Urinary bladder (tissue), 4 donors: ENCODE results near the gene ATP8A2. TPM values are rescaled to one million over a fixed set of nuclear protein-coding genes. Genes with fewer than 3 reads are reported as not detected.

Experiments
- DNase-seq: peaks from one replicate; pipeline ENCODE4 v3.0.0-alpha.2; 2015; ENCODE audit errors: extremely low spot score
- H3K27ac ChIP-seq: one replicate; pipeline ENCODE4 v1.5.1; 2013; ENCODE audit warnings: low read depth, mild to moderate bottlenecking, moderate library complexity
- H3K36me3 ChIP-seq: one replicate; pipeline ENCODE4 v1.6.1; 2013; ENCODE audit warnings: mild to moderate bottlenecking, moderate library complexity; ENCODE audit not compliant: insufficient read depth
- H3K4me1 ChIP-seq: one replicate; pipeline ENCODE4 v1.6.1; 2013; ENCODE audit warnings: mild to moderate bottlenecking, moderate library complexity; ENCODE audit not compliant: insufficient read depth
- H3K4me3 ChIP-seq: one replicate; pipeline ENCODE4 v1.5.1; 2013; ENCODE audit warnings: low read depth, low read length
- WGBS: extraction: QIAGEN DNeasy Blood & Tissue Kit; methylation state at CpG from one replicate; pipeline ENCODE4 v1.1.7; 2013; 5-methylcytosine and 5-hydroxymethylcytosine counted together
- polyA plus RNA-seq: library from polyadenylated mRNA; stranded (reverse); fragments of 200-250 nt; gene quantifications from one replicate; pipeline ENCODE4 v1.2.3, GENCODE V29; 2013
- total RNA-seq: library from RNA; depleted of rRNA; stranded (reverse); fragments of >200 nt; gene quantifications from one replicate; pipeline ENCODE4 v1.2.3, GENCODE V29; 2014
- donor health status: healthy with polysubstance abuse.
- donor health status: healthy.

The ATP8A2 gene
- total and polyA plus RNA-seq, 2 donors, result 1.4 to 1.5 TPM

DNA sequence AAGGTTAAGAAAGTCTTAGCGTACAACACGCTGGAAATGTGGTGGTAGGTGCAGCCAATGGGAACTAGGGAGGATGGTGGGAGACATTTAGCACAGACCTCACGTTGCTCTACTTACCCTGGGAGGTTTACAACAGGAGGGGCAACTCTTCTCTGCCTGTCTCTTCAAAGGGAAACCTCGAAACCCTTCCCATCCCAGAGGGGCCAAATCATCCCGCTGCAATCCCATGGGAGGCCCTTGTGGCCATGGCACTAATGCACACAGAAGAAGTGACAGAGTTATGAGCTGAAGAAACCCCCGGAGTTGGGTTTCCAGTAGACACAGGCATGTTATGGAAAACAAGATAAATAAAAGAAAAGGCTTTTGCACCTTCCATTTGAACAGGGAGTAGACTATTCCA is 644.4 kb downstream of the ATP8A2 start:
- Histone ChIP-seq H3K4me3 (no peak overlapping the region), H3K4me1 (peaks cover 2% of the 10 kb centered on the region), H3K27ac (no peak overlapping the region), H3K36me3 (no peaks in the 10 kb centered on the region)
- 90% methylated on average over 6 of the region's 6 CpGs for WGBS
- DNase-seq, result no peak

DNA sequence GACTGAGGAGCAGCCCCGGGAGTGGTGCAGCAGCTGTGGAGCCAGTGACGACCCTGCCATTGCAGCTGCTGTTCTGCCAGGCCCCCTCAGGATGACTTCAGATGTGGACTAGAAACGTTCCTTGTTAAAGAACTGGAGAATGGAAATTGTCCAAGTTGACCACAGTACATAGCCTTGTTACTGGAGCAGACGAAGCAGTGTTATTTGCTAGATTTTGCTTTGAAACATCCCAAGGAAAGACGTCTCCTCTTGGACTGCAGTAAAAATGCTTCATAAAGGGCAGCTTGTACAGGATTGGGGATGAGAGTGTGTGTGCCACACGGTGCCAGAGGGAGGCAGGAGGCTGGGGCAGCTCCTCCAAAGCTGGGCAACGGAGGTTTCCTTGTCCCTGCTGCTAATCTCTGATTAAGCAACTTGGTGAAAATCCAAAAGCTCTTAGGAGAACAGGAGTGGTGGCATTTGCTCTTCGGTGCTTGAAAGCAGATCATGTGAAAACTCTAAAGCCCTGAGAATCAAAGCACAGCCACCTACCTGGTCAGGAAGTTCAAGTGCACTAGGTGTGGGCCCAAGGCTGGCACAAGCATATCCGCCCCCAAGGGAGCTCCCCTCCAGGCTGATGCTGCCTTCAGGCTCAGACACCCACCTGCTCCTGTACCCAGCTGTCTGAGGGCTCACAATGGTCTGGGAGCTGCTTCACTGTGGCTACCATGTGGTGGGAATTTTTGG is 645.6 kb downstream of the ATP8A2 start:
- no peak overlapping the region for H3K4me3 ChIP-seq
- no peak overlapping the region for H3K27ac ChIP-seq
- DNase-seq, result no peak
- 54% methylated on average over 9 of the region's 9 CpGs for WGBS
- peaks cover 2% of the 10 kb centered on the region for H3K4me1 ChIP-seq
- H3K36me3 ChIP-seq, result no peaks in the 10 kb centered on the region

DNA sequence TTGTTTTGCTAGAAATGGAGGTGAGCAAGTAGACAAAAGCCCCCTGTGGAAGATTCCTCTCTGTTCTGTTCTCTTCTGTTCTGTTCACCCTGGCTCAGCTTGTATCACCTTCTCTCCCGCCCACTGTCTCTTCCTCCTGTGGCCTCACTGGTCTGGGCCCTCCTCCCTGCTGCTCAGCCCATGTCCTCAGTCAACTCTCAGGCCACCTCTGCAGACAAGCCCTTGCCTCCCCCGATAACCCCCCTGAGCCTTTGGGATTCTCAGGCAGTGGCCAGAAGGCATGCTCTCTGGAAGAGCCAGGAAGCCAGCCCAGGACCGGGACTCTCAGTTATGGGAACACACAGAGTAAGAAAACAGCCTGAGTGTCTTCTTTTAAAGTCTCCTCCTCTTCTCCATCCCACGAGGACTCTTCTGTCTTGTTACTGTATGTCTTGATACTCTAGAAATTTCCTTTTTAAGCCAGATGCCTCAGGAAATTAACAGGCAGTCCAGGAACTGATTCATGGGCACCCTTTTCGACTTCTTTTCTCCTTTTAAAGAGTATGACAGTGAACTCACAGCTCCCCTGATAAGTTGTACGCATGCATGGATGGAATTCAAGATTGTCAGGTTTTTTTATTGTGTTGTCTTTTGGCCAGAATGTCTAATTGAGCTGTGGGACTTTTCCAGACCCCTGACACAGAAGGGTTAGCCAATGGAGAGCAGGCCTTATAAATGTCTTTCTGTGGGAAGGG is 646.3 kb downstream of the ATP8A2 start:
- H3K4me1 ChIP-seq, result peaks cover 2% of the 10 kb centered on the region
- no peak for DNase-seq
- no peak overlapping the region for H3K4me3 ChIP-seq
- 53% methylated on average over 6 of the region's 6 CpGs for whole genome bisulfite sequencing
- H3K27ac ChIP-seq, result no peak overlapping the region
- no peaks in the 10 kb centered on the region for H3K36me3 ChIP-seq

DNA sequence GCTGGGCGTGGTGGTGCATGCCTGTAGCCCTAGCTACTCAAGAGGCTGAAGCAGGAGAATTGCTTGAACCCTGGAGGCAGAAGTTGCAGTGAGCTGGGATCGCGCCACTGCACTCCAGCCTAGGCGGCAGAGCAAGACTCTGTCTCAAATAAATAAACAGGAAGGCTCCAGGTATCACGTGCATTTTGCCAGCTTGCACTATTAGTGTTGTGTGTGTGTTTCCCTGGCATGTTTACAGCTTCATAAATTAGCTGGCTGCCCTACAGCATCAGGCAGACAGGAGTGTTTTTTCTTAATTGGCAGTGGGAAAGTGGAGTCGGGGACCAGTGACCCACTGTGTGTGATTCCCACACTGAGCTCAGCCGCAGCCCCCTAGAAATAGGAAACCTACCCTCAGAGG is 647.5 kb downstream of the ATP8A2 start:
- DNase-seq, result no peak
- Histone ChIP-seq H3K36me3 (no peaks in the 10 kb centered on the region), H3K4me1 (peaks cover 2% of the 10 kb centered on the region), H3K4me3 (no peak overlapping the region), H3K27ac (no peak overlapping the region)
- WGBS, result 79% methylated on average over 7 of the region's 7 CpGs

DNA sequence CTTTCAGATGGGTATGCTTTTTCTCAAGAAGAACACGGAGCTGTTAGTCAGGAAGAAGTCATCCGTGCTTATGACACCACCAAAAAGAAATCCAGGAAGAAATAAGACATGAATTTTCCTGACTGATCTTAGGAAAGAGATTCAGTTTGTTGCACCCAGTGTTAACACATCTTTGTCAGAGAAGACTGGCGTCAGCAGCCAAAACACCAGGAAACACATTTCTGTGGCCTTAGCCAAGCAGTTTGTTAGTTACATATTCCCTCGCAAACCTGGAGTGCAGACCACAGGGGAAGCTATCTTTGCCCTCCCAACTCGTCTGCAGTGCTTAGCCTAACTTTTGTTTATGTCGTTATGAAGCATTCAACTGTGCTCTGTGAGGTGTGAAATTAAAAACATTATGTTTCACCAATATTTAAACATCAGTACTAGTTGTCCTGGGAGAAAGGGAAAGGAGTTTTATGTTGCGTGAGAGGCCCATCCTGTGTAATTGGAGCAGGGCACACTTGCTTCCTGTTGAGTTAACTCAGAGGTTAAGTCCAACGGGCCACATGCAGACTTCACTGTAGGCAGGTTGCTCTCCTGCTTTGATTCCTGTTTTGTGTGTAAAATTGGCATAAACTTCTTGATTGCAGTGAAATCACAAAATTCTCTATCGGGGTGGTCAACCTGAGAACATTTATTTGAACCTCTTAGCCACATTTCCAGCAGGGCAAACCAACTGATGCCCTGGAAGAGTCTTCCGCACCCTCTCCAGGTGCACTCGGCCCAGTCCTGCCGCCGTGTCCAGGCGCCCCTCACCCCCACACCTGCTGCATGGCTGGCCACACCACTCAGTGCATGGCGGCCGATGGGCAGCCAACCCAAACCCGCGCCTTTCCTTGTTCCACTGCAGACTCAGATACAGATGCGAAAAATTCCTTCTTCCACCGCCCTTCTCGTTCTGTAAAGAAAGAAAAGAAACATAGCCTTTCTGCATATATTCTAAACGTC is 648.4 kb downstream of the ATP8A2 start:
- 78% methylated on average over 22 of the region's 22 CpGs for WGBS
- Histone ChIP-seq H3K36me3 (no peaks in the 10 kb centered on the region), H3K4me1 (peaks cover 2% of the 10 kb centered on the region), H3K4me3 (no peak overlapping the region), H3K27ac (no peak overlapping the region)
- no peak for DNase-seq

DNA sequence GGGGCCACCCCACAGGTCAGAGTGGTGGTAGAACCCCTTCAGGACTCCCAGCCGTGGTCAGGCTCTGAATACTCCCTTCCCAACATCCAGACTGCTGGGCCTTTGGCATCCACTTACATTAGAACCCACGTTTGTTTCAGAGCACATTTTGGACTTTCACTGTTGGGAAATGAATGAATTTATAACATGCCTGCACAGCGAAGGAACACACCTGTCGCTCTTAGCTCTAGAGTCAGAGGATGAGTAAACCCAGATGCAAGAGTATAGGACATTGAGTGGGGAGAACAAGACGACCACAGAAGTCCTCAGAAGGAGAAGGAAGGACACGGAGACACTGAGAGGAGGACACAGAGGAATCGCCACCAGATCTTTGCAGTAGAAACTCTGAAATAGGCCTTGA is 649.1 kb downstream of the ATP8A2 start:
- H3K27ac ChIP-seq, result no peak overlapping the region
- H3K4me1 ChIP-seq, result peaks cover 2% of the 10 kb centered on the region
- DNase-seq, result no peak
- H3K36me3 ChIP-seq, result no peaks in the 10 kb centered on the region
- H3K4me3 ChIP-seq, result no peak overlapping the region
- WGBS, result 82% methylated on average over 7 of the region's 7 CpGs

DNA sequence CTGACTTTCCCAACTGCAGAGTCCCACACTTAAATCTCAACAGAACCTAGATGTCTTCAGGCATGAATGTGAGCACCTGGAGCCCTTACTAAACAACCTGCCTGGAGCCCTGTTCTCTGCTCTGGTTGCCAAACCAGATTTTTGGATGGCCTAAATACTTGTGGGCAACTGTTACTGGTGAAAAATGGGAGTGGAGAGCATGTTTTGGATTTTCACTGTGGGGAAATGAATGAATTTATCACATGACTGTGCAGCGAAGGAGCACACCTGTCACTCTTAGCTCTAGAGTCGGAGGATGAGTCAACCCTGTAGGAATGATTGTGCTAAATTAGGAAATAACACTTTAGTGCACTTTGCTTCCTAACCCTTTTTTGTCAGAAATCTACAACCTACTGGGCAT is 649.7 kb downstream of the ATP8A2 start:
- peaks cover 2% of the 10 kb centered on the region for H3K4me1 ChIP-seq
- DNase-seq, result no peak
- no peak overlapping the region for H3K4me3 ChIP-seq
- H3K36me3 ChIP-seq, result no peaks in the 10 kb centered on the region
- 83% methylated on average over 2 of the region's 2 CpGs for WGBS
- H3K27ac ChIP-seq, result no peak overlapping the region

DNA sequence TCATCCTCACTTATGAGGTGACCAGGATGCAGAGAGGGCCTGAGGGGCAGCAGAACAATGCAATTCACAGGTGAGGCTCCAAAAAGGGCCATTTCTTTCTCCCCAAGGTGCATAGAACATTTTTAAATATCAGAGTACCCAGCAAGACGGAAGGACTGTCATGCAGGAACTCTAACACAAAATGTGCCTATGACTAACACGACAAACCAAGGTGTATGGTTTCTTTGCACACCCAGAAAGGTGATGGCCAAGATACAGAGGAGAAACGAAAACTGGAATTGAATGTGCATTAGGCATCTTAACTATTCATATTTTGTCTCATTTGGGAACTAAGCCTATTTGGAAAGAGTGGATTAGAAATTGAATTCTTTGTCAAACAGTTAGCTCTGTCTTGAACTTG is 650.2 kb downstream of the ATP8A2 start:
- Histone ChIP-seq H3K4me1 (peaks cover 2% of the 10 kb centered on the region), H3K36me3 (no peaks in the 10 kb centered on the region), H3K4me3 (no peak overlapping the region), H3K27ac (no peak overlapping the region)
- WGBS, result 79% methylated on average over 3 of the region's 3 CpGs
- DNase-seq, result no peak

DNA sequence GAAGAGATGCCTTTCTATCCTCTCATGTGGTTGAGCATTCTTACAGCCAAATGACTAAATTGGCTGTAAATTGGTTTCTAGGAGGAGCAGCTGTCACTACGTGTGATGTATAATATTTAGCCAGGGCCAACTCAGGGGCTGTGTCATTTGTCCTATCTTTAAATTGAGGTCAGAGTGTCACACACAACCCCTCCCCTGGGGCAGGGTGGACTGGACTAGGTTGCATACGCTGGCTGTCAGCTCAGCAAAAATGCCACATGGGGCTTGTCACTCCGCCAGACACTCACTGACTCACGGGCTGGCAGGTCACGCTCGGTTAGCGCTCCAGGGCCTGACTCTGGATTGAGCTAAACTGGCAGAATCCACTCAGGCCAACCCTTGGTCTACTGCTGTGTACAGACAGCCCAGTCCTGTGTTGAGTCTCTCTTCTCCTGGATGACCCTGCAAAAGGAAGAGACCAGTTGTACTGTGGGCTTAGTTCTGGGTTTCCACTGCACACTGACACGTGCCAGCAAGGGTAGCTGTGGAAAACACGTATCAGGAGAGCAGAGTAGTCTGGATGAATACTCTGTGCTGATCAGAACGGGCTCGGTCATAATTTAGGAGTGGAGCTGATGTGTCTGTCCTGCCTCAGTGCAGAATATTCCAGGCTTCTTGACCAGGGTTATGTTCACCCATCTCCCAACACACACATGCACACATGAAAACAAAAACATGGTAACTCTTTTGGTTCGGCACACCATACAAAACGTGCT is 650.9 kb downstream of the ATP8A2 start:
- Histone ChIP-seq H3K36me3 (no peaks in the 10 kb centered on the region), H3K4me3 (no peak overlapping the region), H3K4me1 (peaks cover 2% of the 10 kb centered on the region), H3K27ac (no peak overlapping the region)
- DNase-seq, result no peak
- 62% methylated on average over 13 of the region's 13 CpGs for WGBS

DNA sequence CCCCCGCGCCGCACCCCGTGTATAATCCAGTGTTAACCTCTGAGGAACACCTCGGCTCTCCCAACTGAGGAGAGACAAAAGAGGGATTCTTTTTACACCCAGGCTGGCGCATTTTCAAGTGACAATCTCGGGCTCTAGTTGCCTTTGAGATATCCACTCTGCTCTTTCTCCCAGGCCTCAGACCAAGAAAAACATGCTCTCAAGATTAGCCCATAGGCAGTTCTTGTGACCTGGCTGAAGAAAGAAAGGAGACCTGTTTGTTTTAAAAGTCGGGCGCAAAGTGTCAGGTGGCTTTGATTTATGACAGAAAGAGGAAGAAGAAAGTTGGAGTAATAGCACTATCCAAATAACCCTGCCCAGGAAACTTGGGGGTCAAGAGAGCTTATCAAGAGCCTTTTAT is 652.8 kb downstream of the ATP8A2 start:
- no peak for DNase-seq
- WGBS, result 68% methylated on average over 9 of the region's 9 CpGs
- Histone ChIP-seq H3K27ac (no peak overlapping the region), H3K4me1 (no peaks in the 10 kb centered on the region), H3K36me3 (no peaks in the 10 kb centered on the region), H3K4me3 (no peak overlapping the region)

DNA sequence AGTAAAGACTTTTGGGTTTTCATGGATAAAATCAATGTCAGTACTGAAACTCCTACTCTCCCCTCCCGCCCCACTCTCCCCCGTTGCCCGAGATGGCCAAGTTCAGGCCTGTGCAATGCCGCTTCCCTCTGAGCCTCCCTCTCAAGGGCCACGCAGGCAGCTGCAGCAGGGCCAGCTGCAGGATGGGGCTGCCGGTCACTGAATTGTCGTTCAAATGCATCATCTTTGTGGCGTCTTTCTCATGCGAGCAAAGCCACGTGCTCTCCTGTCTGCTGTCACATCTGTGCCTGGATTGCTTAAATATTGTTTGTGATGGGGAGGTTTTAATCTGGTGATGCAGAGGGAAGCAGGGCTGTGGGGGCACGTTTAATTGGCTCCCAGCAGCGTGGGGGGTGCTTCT is 653.4 kb downstream of the ATP8A2 start:
- DNase-seq, result no peak
- no peaks in the 10 kb centered on the region for H3K4me1 ChIP-seq
- 69% methylated on average over 12 of the region's 12 CpGs for WGBS
- no peak overlapping the region for H3K27ac ChIP-seq
- H3K36me3 ChIP-seq, result no peaks in the 10 kb centered on the region
- H3K4me3 ChIP-seq, result no peak overlapping the region

DNA sequence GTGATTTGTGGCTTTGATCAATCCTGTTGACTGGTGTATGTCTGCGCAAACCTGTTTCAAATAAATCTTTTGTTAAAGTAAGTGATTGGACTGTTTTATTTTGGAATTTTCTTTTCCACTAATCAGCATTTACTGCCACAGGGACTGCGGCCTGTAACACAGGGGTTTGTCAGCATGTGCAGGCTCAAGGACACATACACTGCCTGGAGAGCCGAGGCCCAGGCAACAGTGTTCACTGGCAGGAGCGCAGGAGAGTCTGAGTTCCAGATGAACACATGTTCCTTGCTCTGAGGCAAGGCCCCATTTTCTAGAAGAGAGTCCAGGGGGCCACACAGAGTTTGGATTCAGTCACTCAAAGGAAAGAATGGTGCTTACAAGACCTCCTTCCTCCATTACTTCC is 654.0 kb downstream of the ATP8A2 start:
- WGBS, result 93% methylated on average over 4 of the region's 4 CpGs

DNA sequence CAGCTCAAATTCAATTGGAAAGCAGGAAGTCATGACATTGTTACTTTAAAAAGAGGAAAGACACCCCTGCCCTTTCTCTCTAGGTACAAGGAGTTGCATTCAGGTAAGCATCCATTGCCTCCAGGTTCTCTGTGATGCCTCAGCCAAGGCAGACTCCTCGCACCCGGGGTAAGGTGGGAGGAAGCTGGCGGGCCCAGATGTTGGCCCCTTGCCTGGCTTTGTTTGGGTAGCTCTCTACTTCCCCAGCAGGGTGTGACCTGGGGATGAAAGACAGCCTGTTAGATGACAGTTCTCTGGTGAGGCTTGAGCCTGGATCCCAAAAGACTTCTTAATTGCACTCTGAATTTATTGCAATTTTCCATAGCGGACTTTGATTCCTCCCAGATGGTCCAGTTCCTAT is 654.4 kb downstream of the ATP8A2 start:
- WGBS, result 60% methylated on average over 4 of the region's 4 CpGs
- Histone ChIP-seq H3K36me3 (no peaks in the 10 kb centered on the region), H3K4me3 (no peak overlapping the region), H3K4me1 (no peaks in the 10 kb centered on the region), H3K27ac (no peak overlapping the region)
- no peak for DNase-seq

More for the DNA sequence above, 654.0 kb downstream of the ATP8A2 start:
- Histone ChIP-seq H3K36me3 (no peaks in the 10 kb centered on the region), H3K4me3 (no peak overlapping the region), H3K27ac (no peak overlapping the region), H3K4me1 (no peaks in the 10 kb centered on the region)
- no peak for DNase-seq
